SK-N-SH treated with all-trans-retinoic acid at 6 μM for 48 hours (cell line): ENCODE data around the gene IGFN1.

Experiments
- ATAC-seq: fragments of 200-7000 bp; cut with Tn5 transposase; 3 replicates; pipeline ENCODE4 v1.9.1; 2020; ENCODE audit warnings: mild to moderate bottlenecking, moderate library complexity
- ARNTL ChIP-seq: fragments of 450-650 bp; formaldehyde crosslinking; IDR thresholded peaks from 2 replicates; pipeline ENCODE4 v1.5.0; 2020; ENCODE audit warnings: low read depth, mild to moderate bottlenecking, moderate library complexity, borderline replicate concordance
- CSDC2 ChIP-seq: fragments of 250-450 bp; sonication (Bioruptor Pico); IDR thresholded peaks from 2 replicates; pipeline ENCODE4 v1.5.0; 2020; ENCODE audit warnings: mild to moderate bottlenecking, moderate library complexity
- CSRNP3 ChIP-seq: fragments of 250-450 bp; sonication (Bioruptor Pico); IDR thresholded peaks from 2 replicates; pipeline ENCODE4 v1.5.1; 2021; ENCODE audit warnings: mild to moderate bottlenecking, moderate library complexity
- ESRRG ChIP-seq: fragments of 250-450 bp; sonication (Bioruptor Pico); IDR thresholded peaks from 2 replicates; pipeline ENCODE4 v1.6.1; 2021; ENCODE audit warnings: mild to moderate bottlenecking
- GLIS3 ChIP-seq: fragments of 250-450 bp; sonication (Bioruptor Pico); IDR thresholded peaks from 2 replicates; pipeline ENCODE4 v1.5.0; 2020; ENCODE audit warnings: mild to moderate bottlenecking, moderate library complexity
- ISL1 ChIP-seq: fragments of 250-450 bp; sonication (Bioruptor Pico); IDR thresholded peaks from 2 replicates; pipeline ENCODE4 v2.1.2; 2022; ENCODE audit warnings: mild to moderate bottlenecking, moderate library complexity
- OSR1 ChIP-seq: fragments of 250-450 bp; sonication (Bioruptor Pico); IDR thresholded peaks from 2 replicates; pipeline ENCODE4 v1.8.0; 2022; ENCODE audit warnings: moderate library complexity, mild to moderate bottlenecking, inconsistent platforms
- PATZ1 ChIP-seq: fragments of 250-450 bp; sonication (Bioruptor Pico); IDR thresholded peaks from 2 replicates; pipeline ENCODE4 v1.8.0; 2020; ENCODE audit warnings: mild to moderate bottlenecking, moderate library complexity, borderline replicate concordance
- POU6F1 ChIP-seq: fragments of 250-450 bp; sonication (Bioruptor Pico); IDR thresholded peaks from 2 replicates; pipeline ENCODE4 v1.8.0; 2021; ENCODE audit warnings: low read depth, mild to moderate bottlenecking, moderate library complexity, borderline replicate concordance
- PPARA ChIP-seq: fragments of 250-450 bp; sonication (Bioruptor Pico); IDR thresholded peaks from 2 replicates; pipeline ENCODE4 v1.5.0; 2020; ENCODE audit warnings: mild to moderate bottlenecking, borderline replicate concordance
- RARB ChIP-seq: fragments of 250-450 bp; sonication (Bioruptor Pico); IDR thresholded peaks from 2 replicates; pipeline ENCODE4 v1.8.0; 2021; ENCODE audit warnings: mild to moderate bottlenecking, moderate library complexity
- SNAI2 ChIP-seq: fragments of 250-450 bp; sonication (Bioruptor Pico); IDR thresholded peaks from 2 replicates; pipeline ENCODE4 v1.5.0; 2020; ENCODE audit warnings: mild to moderate bottlenecking, moderate library complexity
- TCF4 ChIP-seq: fragments of 250-450 bp; sonication (Bioruptor Pico); IDR thresholded peaks from 2 replicates; pipeline ENCODE4 v1.8.0; 2021; ENCODE audit warnings: mild to moderate bottlenecking, moderate library complexity, borderline replicate concordance
- TOX ChIP-seq: fragments of 250-450 bp; sonication (Bioruptor Pico); IDR thresholded peaks from 2 replicates; pipeline ENCODE4 v1.8.0; 2021; ENCODE audit warnings: mild to moderate bottlenecking, moderate library complexity, borderline replicate concordance
- TSHZ2 ChIP-seq: fragments of 250-450 bp; sonication (Bioruptor Pico); IDR thresholded peaks from 2 replicates; pipeline ENCODE4 v1.5.0; 2020; ENCODE audit warnings: mild to moderate bottlenecking, moderate library complexity
- ZC3H10 ChIP-seq: fragments of 250-450 bp; sonication (Bioruptor Pico); IDR thresholded peaks from 2 replicates; pipeline ENCODE4 v1.5.1; 2021; ENCODE audit warnings: mild to moderate bottlenecking, moderate library complexity
- ZFP3 ChIP-seq: fragments of 250-450 bp; sonication (Bioruptor Pico); IDR thresholded peaks from 2 replicates; pipeline ENCODE4 v1.5.0; 2020; ENCODE audit warnings: mild to moderate bottlenecking, moderate library complexity
- ZFP30 ChIP-seq: fragments of 450-650 bp; formaldehyde crosslinking; IDR thresholded peaks from 2 replicates; pipeline ENCODE4 v1.5.0; 2022; ENCODE audit warnings: mild to moderate bottlenecking, moderate library complexity
- ZNF565 ChIP-seq: fragments of 450-650 bp; formaldehyde crosslinking; conservative IDR thresholded peaks from 2 replicates; pipeline ENCODE4 v1.5.0; 2020; ENCODE audit warnings: low read depth, mild to moderate bottlenecking, moderate library complexity
- ZNF70 ChIP-seq: fragments of 450-650 bp; formaldehyde crosslinking; IDR thresholded peaks from 2 replicates; pipeline ENCODE4 v1.5.0; 2020; ENCODE audit warnings: mild to moderate bottlenecking, moderate library complexity
- ZNF8 ChIP-seq: fragments of 450-650 bp; formaldehyde crosslinking; IDR thresholded peaks from 2 replicates; pipeline ENCODE4 v1.5.0; 2020; ENCODE audit warnings: mild to moderate bottlenecking, moderate library complexity

IGFN1 gene

GRCh38 chr1:201185527-201186128, 5.0 kb upstream of the IGFN1 start:
- no peak; the same call in 2 of the 3 replicates for ATAC-seq
- no peak for TF ChIP-seq ZFP30 (CRISPR knock-in tag)
- no peak for TF ChIP-seq ZNF565 (CRISPR knock-in tag)
- TF ChIP-seq TSHZ2: no peak
- TF ChIP-seq TCF4 (CRISPR knock-in tag): no peak
- TF ChIP-seq POU6F1 (CRISPR knock-in tag): no peak
- TF ChIP-seq PATZ1 (CRISPR knock-in tag): no peak
- TF ChIP-seq ZNF70 (CRISPR knock-in tag): no peak
- no peak for TF ChIP-seq RARB (CRISPR knock-in tag)
- TF ChIP-seq ESRRG (CRISPR knock-in tag): no peak
- no peak for TF ChIP-seq CSDC2 (CRISPR knock-in tag)
- no peak for TF ChIP-seq ZC3H10
- TF ChIP-seq ARNTL (CRISPR knock-in tag): no peak
- TF ChIP-seq OSR1 (CRISPR knock-in tag): no peak
- no peak for TF ChIP-seq PPARA
- no peak for TF ChIP-seq ZNF8 (CRISPR knock-in tag)
- no peak for TF ChIP-seq TOX (CRISPR knock-in tag)
- no peak for TF ChIP-seq GLIS3 (CRISPR knock-in tag)

GRCh38 chr1:201186192-201186591, 4.4 kb upstream of the IGFN1 start:
- no peak for ATAC-seq
- TF ChIP-seq ISL1 (CRISPR knock-in tag) (no peak), CSDC2 (CRISPR knock-in tag) (no peak), ZNF8 (CRISPR knock-in tag) (no peak), SNAI2 (CRISPR knock-in tag) (no peak), ZNF70 (CRISPR knock-in tag) (no peak), ZNF565 (CRISPR knock-in tag) (no peak), OSR1 (CRISPR knock-in tag) (no peak), GLIS3 (CRISPR knock-in tag) (no peak), PATZ1 (CRISPR knock-in tag) (no peak), CSRNP3 (CRISPR knock-in tag) (no peak), RARB (CRISPR knock-in tag) (no peak), ZC3H10 (no peak), TOX (CRISPR knock-in tag) (no peak), ZFP3 (no peak), ESRRG (CRISPR knock-in tag) (no peak)
